SIG-M5 (cell line): Measurements from ENCODE around the gene COASY.
"Not testable (repeated sequence)": the region's sequence is repeated elsewhere in the genome, so short reads cannot be mapped to it uniquely, and the experiment has no call there.

ENCODE experiments used
- DNase-seq: peaks from one replicate; lab custom pipeline; 2025; lab: John Stamatoyannopoulos, UW

Gene COASY

GRCh38 chr17:42574463-42574862 lies 12.5 kb downstream of the COASY start:
- DNase-seq, result no peak

GRCh38 chr17:42577140-42577531 lies 15.2 kb downstream of the COASY start:
- no peak for DNase-seq

- peak; percentile 95 for DNase-seq
Measured at GRCh38 chr17:42577532-42578281, 15.8 kb downstream of the COASY start, which contains the start of gene PSMC3IP. Gene PSMC3IP (minus strand): TSS chr17:42577729. CDS start chr17:42577686, 43 bp downstream.

- no peak for DNase-seq
Measured at GRCh38 chr17:42578282-42578869, 16.4 kb downstream of the COASY start.

- DNase-seq, result no peak
Measured at GRCh38 chr17:42579794-42580551, 18.0 kb downstream of the COASY start.

- no peak for DNase-seq
Measured at GRCh38 chr17:42581744-42582270, 19.9 kb downstream of the COASY start.

GRCh38 chr17:42584880-42585279 lies 22.9 kb downstream of the COASY start:
- no peak for DNase-seq

GRCh38 chr17:42585353-42585752 lies 23.4 kb downstream of the COASY start:
- no peak for DNase-seq

- no peak for DNase-seq
Measured at GRCh38 chr17:42586514-42587230, 24.7 kb downstream of the COASY start.

- no peak for DNase-seq
Measured at GRCh38 chr17:42590886-42591285, 28.9 kb downstream of the COASY start.

GRCh38 chr17:42591411-42591810 lies 29.5 kb downstream of the COASY start:
- DNase-seq, result no peak

GRCh38 chr17:42596386-42596785 lies 34.4 kb downstream of the COASY start:
- DNase-seq, result no peak

- no peak for DNase-seq
Measured at GRCh38 chr17:42598905-42599304, 37.0 kb downstream of the COASY start.

GRCh38 chr17:42603318-42603717 lies 41.4 kb downstream of the COASY start:
- DNase-seq, result no peak

- DNase-seq, result no peak
Measured at GRCh38 chr17:42607769-42608168, 45.8 kb downstream of the COASY start.

- DNase-seq, result no peak
Measured at GRCh38 chr17:42608305-42609181, 46.6 kb downstream of the COASY start.

- DNase-seq, result peak; percentile 99
Measured at GRCh38 chr17:42609182-42609813, 47.4 kb downstream of the COASY start, which contains the start of the genes RETREG3 and TUBG1. Gene RETREG3 (minus strand): TSS chr17:42609374. CDS start chr17:42609324, 50 bp downstream. Gene TUBG1 (plus strand): TSS chr17:42609683. CDS start chr17:42609738, 55 bp downstream.

GRCh38 chr17:42609814-42610801 lies 48.2 kb downstream of the COASY start:
- DNase-seq, result not testable (repeated sequence)

- no peak for DNase-seq
Measured at GRCh38 chr17:42612013-42612412, 50.1 kb downstream of the COASY start.
